DOHH2 (cell line): ENCODE data around the gene BPIFA3.
A peak's percentile ranks its signal among the peaks of the same experiment; 100 is the strongest.

Experiments
- CTCF ChIP-seq: fragments of 200-600 bp; sonication (generic); IDR thresholded peaks from one replicate; pipeline ENCODE4 v1.5.1; 2014; ENCODE audit warnings: antibody characterized with exemption, mild to moderate bottlenecking, low read depth, low read length; ENCODE audit not compliant: poor library complexity, severe bottlenecking
- EZH2phosphoT487 ChIP-seq: fragments of 200-600 bp; sonication (generic); IDR thresholded peaks from 2 replicates; pipeline ENCODE4 v1.6.1; 2017; ENCODE audit warnings: borderline replicate concordance, mild to moderate bottlenecking, antibody characterized with exemption, low read length, moderate library complexity, mixed read lengths

DNA sequence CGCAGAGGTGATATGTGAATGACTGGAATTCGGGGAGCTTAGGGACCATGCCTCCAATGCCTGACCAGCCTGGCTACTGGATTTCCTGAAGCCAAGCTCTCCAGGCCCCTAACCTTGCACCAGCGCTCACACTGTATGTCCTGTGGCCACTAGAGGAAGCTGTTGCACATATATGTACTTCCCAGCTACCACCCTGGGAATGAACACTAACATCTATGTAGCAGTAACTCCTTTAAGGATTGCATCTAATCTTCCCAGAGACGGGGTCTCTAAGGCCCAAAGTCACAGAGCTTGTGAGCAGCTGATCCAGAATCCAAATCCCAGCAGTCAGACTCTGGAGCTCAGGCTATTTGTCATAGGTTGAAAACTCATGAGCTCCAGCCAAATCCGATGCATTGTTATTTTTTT lies 45.5 kb downstream of the BPIFA3 start:
- peak; percentile 54 for TF ChIP-seq CTCF
- no peak for TF ChIP-seq EZH2phosphoT487
